Activated CD4-positive, alpha-beta T cell treated with anti-CD3 and anti-CD28 coated beads for 48 hours (primary cell): ENCODE results near the gene HAUS6.
"Not testable (repeated sequence)": the region's sequence is repeated elsewhere in the genome, so short reads cannot be mapped to it uniquely, and the experiment has no call there.

ENCODE experiments used
- DNase-seq: peaks from one replicate; pipeline ENCODE4 v3.0.0-alpha.2; 2020

Gene HAUS6

DNA sequence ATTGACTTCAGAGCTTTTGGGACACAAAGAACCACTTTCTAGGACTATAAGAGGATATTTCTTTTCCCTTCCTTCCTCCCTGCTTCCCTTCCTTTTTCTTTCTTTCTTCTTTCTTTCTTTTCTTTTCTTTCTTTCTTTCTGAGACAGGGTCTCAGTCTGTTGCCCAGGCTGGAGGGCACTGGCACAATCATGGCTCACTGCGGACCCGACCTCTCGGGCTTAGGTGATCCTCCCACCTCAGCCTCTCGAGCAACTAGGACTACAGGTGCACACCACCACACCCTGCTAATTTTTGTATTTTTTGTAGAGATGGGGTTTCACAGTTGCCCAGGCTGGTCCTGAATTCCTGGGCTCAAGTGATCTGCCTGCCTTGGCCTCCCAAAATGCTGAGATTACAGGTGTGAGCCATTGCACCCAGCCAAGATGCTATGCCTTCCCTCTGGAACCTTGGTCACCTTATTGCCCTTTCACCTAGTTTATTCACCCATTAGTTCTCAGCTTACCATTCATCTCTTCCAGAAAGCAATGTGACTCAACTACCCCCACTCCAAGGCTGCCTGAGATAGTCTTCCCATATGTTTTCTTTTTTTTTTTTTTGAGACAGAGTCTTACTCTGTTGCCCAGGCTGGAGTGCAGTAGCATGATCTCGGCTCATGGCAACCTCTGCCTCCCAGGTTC is 14.5 kb upstream of the HAUS6 start:
- no peak for DNase-seq

- no peak for DNase-seq
Observed at GRCh38 chr9:19116107-19116790, 13.5 kb upstream of the HAUS6 start.

DNA sequence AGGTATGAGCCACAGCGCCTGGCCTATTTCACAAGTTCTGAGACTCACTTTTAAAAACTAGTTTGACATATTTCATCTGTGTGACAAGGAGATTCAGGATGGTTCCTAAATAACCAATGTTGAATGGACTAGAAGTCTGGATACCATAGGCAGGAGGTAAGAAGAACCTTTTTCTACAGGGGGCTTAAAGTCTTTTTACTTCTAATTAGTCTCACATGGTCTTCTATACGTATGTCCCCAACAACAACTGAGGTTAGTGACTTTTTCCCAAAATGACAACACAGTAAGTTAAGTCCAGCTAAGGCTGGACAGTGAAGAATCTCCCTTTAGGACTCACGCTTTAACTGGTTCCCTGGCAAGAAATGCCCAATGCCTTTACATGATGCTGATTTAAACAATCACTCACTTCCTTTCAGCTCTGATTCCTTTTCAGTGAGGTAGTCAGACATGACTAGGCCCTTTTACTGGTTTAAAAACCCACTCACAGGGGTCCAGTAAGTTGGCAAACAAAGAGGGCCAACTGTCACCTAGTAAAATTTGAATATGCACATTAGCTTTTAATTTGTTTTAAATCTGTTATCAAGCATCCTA is 12.1 kb upstream of the HAUS6 start:
- DNase-seq = no peak

- no peak for DNase-seq
Observed at GRCh38 chr9:19113964-19114679, 11.4 kb upstream of the HAUS6 start.

- not testable (repeated sequence) for DNase-seq
Observed at GRCh38 chr9:19113064-19113611, 10.4 kb upstream of the HAUS6 start.

DNA sequence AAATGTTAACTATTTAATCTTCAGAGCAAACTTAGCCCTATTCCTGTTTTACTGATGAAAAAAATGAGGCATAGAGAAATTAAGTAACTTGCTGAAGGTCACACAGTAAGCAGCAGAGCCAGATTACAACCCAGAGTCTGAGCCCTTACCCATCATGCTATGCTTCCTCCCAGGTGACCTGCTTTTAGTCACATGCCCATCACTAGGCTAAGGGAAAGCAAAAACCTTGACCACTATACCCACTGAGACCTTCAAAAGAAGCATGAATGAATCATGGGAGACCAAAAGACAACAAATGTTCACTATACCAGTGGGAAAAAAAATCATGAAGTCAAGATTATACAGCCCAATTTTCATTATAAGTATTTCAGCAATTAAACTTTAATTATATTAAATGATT is 5.3 kb upstream of the HAUS6 start:
- DNase-seq = no peak

GRCh38 chr9:19104515-19105282 is 2.0 kb upstream of the HAUS6 start:
- no peak for DNase-seq

DNA sequence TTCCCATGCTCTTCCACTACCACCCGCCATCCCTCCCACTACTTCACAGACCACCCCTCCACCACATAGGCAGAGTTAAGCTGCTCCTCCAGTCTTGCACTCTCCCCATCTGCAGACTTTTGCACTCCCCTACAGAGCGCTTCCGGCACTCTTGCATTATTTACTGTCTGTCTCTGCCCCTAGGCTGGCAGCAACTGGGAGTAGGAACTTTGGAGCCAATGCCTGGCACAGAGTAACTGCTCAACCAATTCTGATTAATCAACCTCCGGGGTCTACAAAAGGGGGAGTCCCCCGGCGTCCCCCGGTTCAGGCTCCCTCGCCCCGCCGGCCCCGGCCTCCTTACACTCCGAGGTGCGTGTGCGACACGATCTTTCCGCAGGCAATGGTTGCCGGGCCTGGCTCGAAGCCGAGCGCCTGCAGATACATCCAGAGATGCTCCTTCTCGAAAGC is 498 bp downstream of the HAUS6 start:
- peak; percentile 24 for DNase-seq

DNA sequence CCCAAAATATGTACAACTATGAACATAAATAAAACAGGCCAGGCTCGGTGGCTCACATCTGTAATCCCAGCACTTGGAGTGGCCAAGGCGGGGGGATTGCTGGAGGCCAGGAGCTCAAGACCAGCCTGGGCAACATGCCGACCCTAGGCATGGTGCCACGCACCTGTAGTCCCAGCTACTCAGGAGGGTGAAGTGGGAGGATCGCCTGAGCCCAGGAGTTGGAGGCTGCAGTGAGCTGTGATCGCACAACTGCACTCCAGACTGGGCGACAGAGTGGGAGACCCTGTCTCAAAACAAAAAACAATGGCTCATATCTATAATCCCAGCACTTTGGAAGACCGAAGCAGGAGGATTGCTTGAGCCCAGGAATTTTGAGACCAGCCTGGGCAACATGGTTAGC is 1.5 kb downstream of the HAUS6 start:
- DNase-seq = no peak

GRCh38 chr9:19097431-19097830 is 5.3 kb downstream of the HAUS6 start:
- not testable (repeated sequence) for DNase-seq

GRCh38 chr9:19087106-19088000 is 15.4 kb downstream of the HAUS6 start:
- DNase-seq = no peak

GRCh38 chr9:19085295-19085694 is 17.4 kb downstream of the HAUS6 start:
- no peak for DNase-seq

- DNase-seq = no peak
Observed at GRCh38 chr9:19074836-19075235, 27.9 kb downstream of the HAUS6 start.

DNA sequence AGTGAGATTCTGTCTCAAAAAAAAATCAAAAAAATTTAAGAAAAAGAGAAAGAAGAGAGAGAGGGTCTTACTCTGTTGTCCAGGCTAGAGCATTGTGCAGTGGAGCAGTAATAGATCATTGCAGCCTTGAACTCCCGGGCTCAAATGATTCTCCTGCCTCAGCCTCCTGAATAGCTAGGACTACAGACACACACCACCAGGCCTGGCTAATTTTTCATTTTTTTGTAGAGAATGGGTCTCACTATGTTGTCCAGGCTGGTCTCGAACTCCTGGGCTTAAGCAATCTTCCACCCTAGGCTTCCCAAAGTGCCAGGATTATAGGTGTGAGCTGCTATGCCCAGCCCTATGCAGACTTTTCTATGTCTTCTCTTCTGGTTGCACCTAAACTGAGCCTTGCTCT is 28.5 kb downstream of the HAUS6 start:
- DNase-seq = no peak

DNA sequence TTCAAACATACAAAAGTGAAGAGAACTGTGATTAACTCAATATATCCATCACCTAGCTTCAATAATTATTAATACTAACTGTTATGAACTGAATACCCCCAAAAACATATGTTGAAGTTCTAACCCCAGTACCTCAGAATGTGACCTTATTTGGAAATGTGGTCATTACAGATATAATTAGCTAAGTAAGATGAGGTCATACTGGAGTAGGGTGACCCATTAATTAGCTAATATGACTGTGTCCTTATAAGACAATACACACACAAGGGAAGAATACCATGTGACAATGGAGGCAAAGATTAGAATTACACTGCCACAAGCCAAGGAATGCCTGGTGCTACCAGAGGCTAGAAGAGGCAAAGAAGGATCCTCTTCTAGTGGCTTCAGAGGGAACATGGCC is 45.7 kb downstream of the HAUS6 start:
- DNase-seq = no peak

GRCh38 chr9:19050637-19051591 is 51.8 kb downstream of the HAUS6 start:
- DNase-seq = no peak

DNA sequence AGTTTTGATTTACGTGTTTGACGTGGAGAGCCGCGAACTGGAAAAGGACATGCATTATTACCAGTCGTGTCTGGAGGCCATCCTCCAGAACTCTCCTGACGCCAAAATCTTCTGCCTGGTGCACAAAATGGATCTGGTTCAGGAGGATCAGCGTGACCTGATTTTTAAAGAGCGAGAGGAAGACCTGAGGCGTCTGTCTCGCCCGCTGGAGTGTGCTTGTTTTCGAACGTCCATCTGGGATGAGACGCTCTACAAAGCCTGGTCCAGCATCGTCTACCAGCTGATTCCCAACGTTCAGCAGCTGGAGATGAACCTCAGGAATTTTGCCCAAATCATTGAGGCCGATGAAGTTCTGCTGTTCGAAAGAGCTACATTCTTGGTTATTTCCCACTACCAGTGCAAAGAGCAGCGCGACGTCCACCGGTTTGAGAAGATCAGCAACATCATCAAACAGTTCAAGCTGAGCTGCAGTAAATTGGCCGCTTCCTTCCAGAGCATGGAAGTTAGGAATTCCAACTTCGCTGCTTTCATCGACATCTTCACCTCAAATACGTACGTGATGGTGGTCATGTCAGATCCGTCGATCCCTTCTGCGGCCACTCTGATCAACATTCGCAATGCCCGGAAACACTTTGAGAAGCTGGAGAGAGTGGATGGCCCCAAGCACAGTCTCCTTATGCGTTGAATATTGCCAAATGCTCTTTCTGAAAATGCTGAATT is 52.6 kb downstream of the HAUS6 start:
- no peak for DNase-seq

DNA sequence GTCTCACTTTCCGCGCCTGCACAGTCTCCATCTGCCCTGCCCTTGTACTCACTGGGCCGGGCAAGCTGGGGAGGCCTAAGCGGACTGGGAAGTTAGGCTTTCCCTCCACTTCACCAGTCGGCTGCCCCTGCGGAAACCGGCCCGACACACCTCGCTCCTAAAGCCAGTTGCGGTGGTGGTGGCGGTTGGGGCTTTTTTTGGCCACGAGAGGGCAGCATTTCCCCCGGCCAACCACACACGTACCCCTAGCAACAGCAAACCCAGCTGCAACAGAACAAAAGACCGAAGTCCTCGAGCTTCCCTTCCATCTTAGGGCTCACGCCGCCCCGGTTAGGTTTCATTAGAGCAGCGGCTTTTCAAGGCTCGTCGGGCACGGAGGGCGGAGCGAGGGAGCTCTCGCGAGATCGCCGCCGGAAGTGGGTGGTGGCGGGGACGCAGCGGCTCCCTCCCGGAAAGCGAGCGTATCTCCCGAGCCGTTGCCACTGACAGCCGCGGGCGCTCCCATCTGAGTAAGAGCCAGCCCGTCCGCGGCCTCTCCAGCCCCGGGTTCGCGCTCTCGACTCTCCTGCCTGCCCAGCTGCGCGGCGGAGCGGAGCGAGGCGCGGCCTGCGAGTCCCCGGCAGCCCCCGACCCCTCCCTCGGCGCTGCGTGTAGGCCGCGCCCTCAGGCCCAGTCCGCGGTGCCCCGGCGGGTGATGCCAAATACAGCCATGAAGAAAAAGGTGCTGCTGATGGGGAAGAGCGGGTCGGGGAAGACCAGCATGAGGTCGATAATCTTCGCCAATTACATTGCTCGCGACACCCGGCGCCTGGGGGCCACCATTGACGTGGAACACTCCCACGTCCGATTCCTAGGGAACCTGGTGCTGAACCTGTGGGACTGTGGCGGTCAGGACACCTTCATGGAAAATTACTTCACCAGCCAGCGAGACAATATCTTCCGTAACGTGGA is 53.5 kb downstream of the HAUS6 start, which contains the start of gene RRAGA:
Gene RRAGA, plus strand, starts transcription at position 462 of the 951 bp plus-strand sequence. Its CDS starts 233 bp downstream, at position 695.
- peak; percentile 95 for DNase-seq
